HL-60 (cell line): ENCODE measurements around the gene TTI1.

Experiments
- GABPA ChIP-seq: IDR thresholded peaks from 2 replicates; pipeline ENCODE4 v1.6.1; 2012; ENCODE audit warnings: low read depth
- POLR2AphosphoS5 ChIP-seq: IDR thresholded peaks from 2 replicates; pipeline ENCODE4 v1.6.1; 2012; ENCODE audit warnings: low read depth
- TF ChIP-seq, protein P1 (sequence below): IDR thresholded peaks from one replicate; pipeline ENCODE4 v1.5.1; 2011; ENCODE audit warnings: low read length, control low read depth, inconsistent platforms; ENCODE audit not compliant: insufficient read depth
- TF ChIP-seq, protein P2 (sequence below): IDR thresholded peaks from 2 replicates; pipeline ENCODE4 v1.6.1; 2012; ENCODE audit warnings: low read depth; ENCODE audit not compliant: insufficient replicate concordance

DNA sequence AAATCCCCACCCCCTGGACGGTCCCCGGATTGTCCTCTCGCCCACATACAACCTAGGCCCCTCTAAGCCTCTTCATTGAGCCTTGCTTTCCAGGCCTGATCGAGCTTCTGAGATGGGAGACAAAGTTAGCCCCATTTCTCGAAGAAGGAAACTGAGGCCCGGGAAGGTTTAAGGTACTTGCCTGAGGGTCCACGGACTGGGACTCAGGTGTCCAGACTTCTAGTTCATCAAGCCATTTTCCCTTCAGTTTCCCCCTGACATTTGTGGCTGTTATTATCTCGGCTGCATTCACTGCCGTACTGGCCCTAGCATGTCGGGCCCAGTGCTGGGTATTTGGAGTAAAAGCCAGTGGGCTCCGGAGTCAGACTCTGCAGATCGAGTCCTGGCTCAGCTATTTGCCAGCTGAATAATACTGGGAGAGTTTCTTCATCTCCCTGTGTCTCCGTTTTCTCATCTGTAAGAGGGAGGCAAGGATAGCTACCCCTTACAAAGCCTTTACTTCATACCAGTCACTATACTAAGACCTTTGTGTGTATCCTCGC is 923 bp upstream of the TTI1 start:
- TF ChIP-seq, protein P1, sequence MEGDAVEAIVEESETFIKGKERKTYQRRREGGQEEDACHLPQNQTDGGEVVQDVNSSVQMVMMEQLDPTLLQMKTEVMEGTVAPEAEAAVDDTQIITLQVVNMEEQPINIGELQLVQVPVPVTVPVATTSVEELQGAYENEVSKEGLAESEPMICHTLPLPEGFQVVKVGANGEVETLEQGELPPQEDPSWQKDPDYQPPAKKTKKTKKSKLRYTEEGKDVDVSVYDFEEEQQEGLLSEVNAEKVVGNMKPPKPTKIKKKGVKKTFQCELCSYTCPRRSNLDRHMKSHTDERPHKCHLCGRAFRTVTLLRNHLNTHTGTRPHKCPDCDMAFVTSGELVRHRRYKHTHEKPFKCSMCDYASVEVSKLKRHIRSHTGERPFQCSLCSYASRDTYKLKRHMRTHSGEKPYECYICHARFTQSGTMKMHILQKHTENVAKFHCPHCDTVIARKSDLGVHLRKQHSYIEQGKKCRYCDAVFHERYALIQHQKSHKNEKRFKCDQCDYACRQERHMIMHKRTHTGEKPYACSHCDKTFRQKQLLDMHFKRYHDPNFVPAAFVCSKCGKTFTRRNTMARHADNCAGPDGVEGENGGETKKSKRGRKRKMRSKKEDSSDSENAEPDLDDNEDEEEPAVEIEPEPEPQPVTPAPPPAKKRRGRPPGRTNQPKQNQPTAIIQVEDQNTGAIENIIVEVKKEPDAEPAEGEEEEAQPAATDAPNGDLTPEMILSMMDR = no peak
- TF ChIP-seq POLR2AphosphoS5 = no peak
- TF ChIP-seq GABPA = no peak
- TF ChIP-seq, protein P2, sequence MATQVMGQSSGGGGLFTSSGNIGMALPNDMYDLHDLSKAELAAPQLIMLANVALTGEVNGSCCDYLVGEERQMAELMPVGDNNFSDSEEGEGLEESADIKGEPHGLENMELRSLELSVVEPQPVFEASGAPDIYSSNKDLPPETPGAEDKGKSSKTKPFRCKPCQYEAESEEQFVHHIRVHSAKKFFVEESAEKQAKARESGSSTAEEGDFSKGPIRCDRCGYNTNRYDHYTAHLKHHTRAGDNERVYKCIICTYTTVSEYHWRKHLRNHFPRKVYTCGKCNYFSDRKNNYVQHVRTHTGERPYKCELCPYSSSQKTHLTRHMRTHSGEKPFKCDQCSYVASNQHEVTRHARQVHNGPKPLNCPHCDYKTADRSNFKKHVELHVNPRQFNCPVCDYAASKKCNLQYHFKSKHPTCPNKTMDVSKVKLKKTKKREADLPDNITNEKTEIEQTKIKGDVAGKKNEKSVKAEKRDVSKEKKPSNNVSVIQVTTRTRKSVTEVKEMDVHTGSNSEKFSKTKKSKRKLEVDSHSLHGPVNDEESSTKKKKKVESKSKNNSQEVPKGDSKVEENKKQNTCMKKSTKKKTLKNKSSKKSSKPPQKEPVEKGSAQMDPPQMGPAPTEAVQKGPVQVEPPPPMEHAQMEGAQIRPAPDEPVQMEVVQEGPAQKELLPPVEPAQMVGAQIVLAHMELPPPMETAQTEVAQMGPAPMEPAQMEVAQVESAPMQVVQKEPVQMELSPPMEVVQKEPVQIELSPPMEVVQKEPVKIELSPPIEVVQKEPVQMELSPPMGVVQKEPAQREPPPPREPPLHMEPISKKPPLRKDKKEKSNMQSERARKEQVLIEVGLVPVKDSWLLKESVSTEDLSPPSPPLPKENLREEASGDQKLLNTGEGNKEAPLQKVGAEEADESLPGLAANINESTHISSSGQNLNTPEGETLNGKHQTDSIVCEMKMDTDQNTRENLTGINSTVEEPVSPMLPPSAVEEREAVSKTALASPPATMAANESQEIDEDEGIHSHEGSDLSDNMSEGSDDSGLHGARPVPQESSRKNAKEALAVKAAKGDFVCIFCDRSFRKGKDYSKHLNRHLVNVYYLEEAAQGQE = no peak
